ENCODE results near the gene ENTHD1.

The ENTHD1 gene

GRCh38 chr22:39715778-39716495 is 177.6 kb downstream of the ENTHD1 start:
- no peak overlapping the region for H3K4me3 ChIP-seq (ENCODE audit: low read length)
- no peaks in the 10 kb centered on the region for H3K9me3 ChIP-seq (ENCODE audit: control insufficient read depth, insufficient read depth, low read length)
- peaks cover under 1% of the 10 kb centered on the region for H3K27me3 ChIP-seq (ENCODE audit: control insufficient read depth, low read length)
- H3K4me2 ChIP-seq (ENCODE audit: low read length) = no peak overlapping the region
- no peaks in the 10 kb centered on the region for H3F3A ChIP-seq (ENCODE audit: control insufficient read depth, insufficient read depth)
- H3K27ac ChIP-seq (ENCODE audit: low read depth, low read length) = no peak overlapping the region
- no peaks in the 10 kb centered on the region for H3K9me2 ChIP-seq (replicated peaks; ENCODE audit: control insufficient read depth, low read length)
- no peaks in the 10 kb centered on the region for H3K79me2 ChIP-seq (ENCODE audit: control insufficient read depth, low read length)
- H3K4me1 ChIP-seq (ENCODE audit: control insufficient read depth, low read length) = peaks cover 12% of the 10 kb centered on the region; the same call in 1 of the 2 replicates
- TF ChIP-seq CTCF (IDR thresholded peaks at IDR 0.05; ENCODE audit: low read depth, low read length, poor library complexity, severe bottlenecking) (no peak), EZH2phosphoT487 (IDR thresholded peaks at IDR 0.05; ENCODE audit: borderline replicate concordance, low read length) (no peak)
- no peaks in the 10 kb centered on the region for H3K36me3 ChIP-seq (ENCODE audit: control insufficient read depth, low read length)
- no peaks in the 10 kb centered on the region for H4K20me1 ChIP-seq (ENCODE audit: control insufficient read depth, insufficient read depth, low read depth, low read length)

GRCh38 chr22:39714321-39714720 is 179.2 kb downstream of the ENTHD1 start:
- Histone ChIP-seq H3K79me2 (ENCODE audit: control insufficient read depth, low read length) (no peaks in the 10 kb centered on the region), H3K4me2 (ENCODE audit: low read length) (no peak overlapping the region), H3K27me3 (ENCODE audit: control insufficient read depth, low read length) (no peaks in the 10 kb centered on the region; the same call in 1 of the 2 replicates), H3K9me2 (replicated peaks; ENCODE audit: control insufficient read depth, low read length) (no peaks in the 10 kb centered on the region), H3F3A (ENCODE audit: control insufficient read depth, insufficient read depth) (no peaks in the 10 kb centered on the region), H3K36me3 (ENCODE audit: control insufficient read depth, low read length) (no peaks in the 10 kb centered on the region), H3K4me1 (ENCODE audit: control insufficient read depth, low read length) (peaks cover 12% of the 10 kb centered on the region; the same call in 1 of the 2 replicates), H3K9me3 (ENCODE audit: control insufficient read depth, insufficient read depth, low read length) (no peaks in the 10 kb centered on the region), H4K20me1 (ENCODE audit: control insufficient read depth, insufficient read depth, low read depth, low read length) (no peaks in the 10 kb centered on the region), H3K27ac (ENCODE audit: low read depth, low read length) (no peak overlapping the region), H3K4me3 (ENCODE audit: low read length) (no peak overlapping the region)
- TF ChIP-seq CTCF (IDR thresholded peaks at IDR 0.05; ENCODE audit: low read depth, low read length, poor library complexity, severe bottlenecking) = no peak
- TF ChIP-seq EZH2phosphoT487 (IDR thresholded peaks at IDR 0.05; ENCODE audit: borderline replicate concordance, low read length) = no peak

GRCh38 chr22:39713799-39714290 is 179.7 kb downstream of the ENTHD1 start:
- H4K20me1 ChIP-seq (ENCODE audit: control insufficient read depth, insufficient read depth, low read depth, low read length) = no peaks in the 10 kb centered on the region
- H3K4me2 ChIP-seq (ENCODE audit: low read length) = no peak overlapping the region
- TF ChIP-seq EZH2phosphoT487 (IDR thresholded peaks at IDR 0.05; ENCODE audit: borderline replicate concordance, low read length) (no peak), CTCF (IDR thresholded peaks at IDR 0.05; ENCODE audit: low read depth, low read length, poor library complexity, severe bottlenecking) (no peak)
- no peak overlapping the region for H3K4me3 ChIP-seq (ENCODE audit: low read length)
- no peaks in the 10 kb centered on the region for H3K36me3 ChIP-seq (ENCODE audit: control insufficient read depth, low read length)
- no peaks in the 10 kb centered on the region for H3F3A ChIP-seq (ENCODE audit: control insufficient read depth, insufficient read depth)
- no peak overlapping the region for H3K27ac ChIP-seq (ENCODE audit: low read depth, low read length)
- H3K27me3 ChIP-seq (ENCODE audit: control insufficient read depth, low read length) = no peaks in the 10 kb centered on the region
- H3K79me2 ChIP-seq (ENCODE audit: control insufficient read depth, low read length) = no peaks in the 10 kb centered on the region
- H3K9me2 ChIP-seq (replicated peaks; ENCODE audit: control insufficient read depth, low read length) = no peaks in the 10 kb centered on the region
- no peaks in the 10 kb centered on the region for H3K9me3 ChIP-seq (ENCODE audit: control insufficient read depth, insufficient read depth, low read length)
- peaks cover 12% of the 10 kb centered on the region; the same call in 1 of the 2 replicates for H3K4me1 ChIP-seq (ENCODE audit: control insufficient read depth, low read length)

Data from DOHH2 (cell line).